ENCODE measurements around the gene TMEM45B. TPM values are rescaled to one million over a fixed set of nuclear protein-coding genes. Genes with fewer than 3 reads are reported as not detected.

Gene TMEM45B
- total and polyA plus RNA-seq, 2 of the 13 experiments (the other 11 are each of a cell fraction or from before 2014, with no cell fraction given), result 29.1 to 181 TPM

DNA sequence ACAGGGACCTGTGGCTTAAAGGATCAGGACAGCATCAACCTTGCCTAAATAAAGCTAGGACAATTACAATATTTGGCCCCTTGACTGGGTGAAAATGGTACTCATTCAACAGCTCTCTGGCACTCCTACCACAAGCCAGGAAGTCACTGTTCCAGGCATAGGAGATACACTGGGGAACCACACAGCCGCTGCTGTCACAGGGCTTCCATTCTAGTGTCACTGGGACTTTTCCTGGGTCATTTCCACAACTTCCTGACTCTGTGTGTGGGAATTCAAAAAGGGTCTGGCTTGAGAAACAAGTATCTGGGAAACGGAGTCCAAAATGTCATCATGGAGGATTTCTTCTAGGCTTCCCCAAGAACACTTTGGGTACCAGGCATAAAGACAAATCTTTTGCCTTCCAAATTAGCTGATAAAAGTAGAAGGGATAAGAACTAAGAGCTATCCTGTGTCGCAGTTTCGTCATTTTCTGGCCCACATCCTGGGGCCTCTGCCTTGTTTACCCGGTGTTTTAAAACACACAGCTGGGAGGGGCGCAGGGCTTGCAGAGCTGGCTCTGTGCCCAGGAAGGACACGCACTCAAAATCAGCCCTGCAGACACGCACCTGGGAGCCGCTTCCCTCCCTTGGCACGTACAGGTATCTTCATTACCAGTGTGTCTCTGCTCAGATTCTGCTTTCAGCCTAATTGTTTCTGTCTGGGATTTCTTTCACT, 38.0 kb downstream of the TMEM45B start (continued):
- TF ChIP-seq PTBP1 (IDR thresholded peaks at IDR 0.05; ENCODE audit: low read depth, low read length, poor library complexity, severe bottlenecking), result no peak
- TF ChIP-seq SRSF9 (IDR thresholded peaks at IDR 0.05; ENCODE audit: borderline replicate concordance, insufficient read depth, low read depth, low read length, poor library complexity, severe bottlenecking), result no peak
- TF ChIP-seq RFX5 (IDR thresholded peaks at IDR 0.05; ENCODE audit: low read depth, low read length), result no peak
- no peak for TF ChIP-seq ZNF17 (CRISPR knock-in tag; IDR thresholded peaks at IDR 0.05)
- no peak for TF ChIP-seq ZSCAN31 (CRISPR knock-in tag; IDR thresholded peaks at IDR 0.05; ENCODE audit: low read depth)
- peak; percentile 64 for TF ChIP-seq POGZ (CRISPR knock-in tag; IDR thresholded peaks at IDR 0.05)
- no peak for TF ChIP-seq ZNF550 (CRISPR knock-in tag; IDR thresholded peaks at IDR 0.05; ENCODE audit: borderline replicate concordance)
- TF ChIP-seq, protein P1, sequence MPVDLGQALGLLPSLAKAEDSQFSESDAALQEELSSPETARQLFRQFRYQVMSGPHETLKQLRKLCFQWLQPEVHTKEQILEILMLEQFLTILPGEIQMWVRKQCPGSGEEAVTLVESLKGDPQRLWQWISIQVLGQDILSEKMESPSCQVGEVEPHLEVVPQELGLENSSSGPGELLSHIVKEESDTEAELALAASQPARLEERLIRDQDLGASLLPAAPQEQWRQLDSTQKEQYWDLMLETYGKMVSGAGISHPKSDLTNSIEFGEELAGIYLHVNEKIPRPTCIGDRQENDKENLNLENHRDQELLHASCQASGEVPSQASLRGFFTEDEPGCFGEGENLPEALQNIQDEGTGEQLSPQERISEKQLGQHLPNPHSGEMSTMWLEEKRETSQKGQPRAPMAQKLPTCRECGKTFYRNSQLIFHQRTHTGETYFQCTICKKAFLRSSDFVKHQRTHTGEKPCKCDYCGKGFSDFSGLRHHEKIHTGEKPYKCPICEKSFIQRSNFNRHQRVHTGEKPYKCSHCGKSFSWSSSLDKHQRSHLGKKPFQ (CRISPR knock-in tag; IDR thresholded peaks at IDR 0.05; ENCODE audit: insufficient replicate concordance), result no peak
- TF ChIP-seq, protein P2, sequence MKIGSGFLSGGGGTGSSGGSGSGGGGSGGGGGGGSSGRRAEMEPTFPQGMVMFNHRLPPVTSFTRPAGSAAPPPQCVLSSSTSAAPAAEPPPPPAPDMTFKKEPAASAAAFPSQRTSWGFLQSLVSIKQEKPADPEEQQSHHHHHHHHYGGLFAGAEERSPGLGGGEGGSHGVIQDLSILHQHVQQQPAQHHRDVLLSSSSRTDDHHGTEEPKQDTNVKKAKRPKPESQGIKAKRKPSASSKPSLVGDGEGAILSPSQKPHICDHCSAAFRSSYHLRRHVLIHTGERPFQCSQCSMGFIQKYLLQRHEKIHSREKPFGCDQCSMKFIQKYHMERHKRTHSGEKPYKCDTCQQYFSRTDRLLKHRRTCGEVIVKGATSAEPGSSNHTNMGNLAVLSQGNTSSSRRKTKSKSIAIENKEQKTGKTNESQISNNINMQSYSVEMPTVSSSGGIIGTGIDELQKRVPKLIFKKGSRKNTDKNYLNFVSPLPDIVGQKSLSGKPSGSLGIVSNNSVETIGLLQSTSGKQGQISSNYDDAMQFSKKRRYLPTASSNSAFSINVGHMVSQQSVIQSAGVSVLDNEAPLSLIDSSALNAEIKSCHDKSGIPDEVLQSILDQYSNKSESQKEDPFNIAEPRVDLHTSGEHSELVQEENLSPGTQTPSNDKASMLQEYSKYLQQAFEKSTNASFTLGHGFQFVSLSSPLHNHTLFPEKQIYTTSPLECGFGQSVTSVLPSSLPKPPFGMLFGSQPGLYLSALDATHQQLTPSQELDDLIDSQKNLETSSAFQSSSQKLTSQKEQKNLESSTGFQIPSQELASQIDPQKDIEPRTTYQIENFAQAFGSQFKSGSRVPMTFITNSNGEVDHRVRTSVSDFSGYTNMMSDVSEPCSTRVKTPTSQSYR (CRISPR knock-in tag; IDR thresholded peaks at IDR 0.05; ENCODE audit: borderline replicate concordance), result no peak
- TF ChIP-seq, protein P3, sequence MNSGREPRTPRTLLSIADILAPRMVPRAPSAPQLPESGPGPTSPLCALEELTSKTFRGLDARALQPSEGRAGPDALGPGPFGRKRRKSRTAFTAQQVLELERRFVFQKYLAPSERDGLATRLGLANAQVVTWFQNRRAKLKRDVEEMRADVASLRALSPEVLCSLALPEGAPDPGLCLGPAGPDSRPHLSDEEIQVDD (CRISPR knock-in tag; IDR thresholded peaks at IDR 0.05; ENCODE audit: borderline replicate concordance), result no peak
- TF ChIP-seq DR1 (CRISPR knock-in tag; IDR thresholded peaks at IDR 0.05), result no peak
- no peak for TF ChIP-seq SMC3 (IDR thresholded peaks at IDR 0.05; ENCODE audit: low read length)
- no peak for TF ChIP-seq BRD4 (CRISPR knock-in tag; IDR thresholded peaks at IDR 0.05)
- TF ChIP-seq RBFOX2 (IDR thresholded peaks at IDR 0.05; ENCODE audit: low read depth, low read length), result no peak
- TF ChIP-seq NFKB2 (CRISPR knock-in tag; IDR thresholded peaks at IDR 0.05; ENCODE audit: borderline replicate concordance), result no peak; the same call in 1 of the 2 replicates
- TF ChIP-seq ZNF337 (CRISPR knock-in tag; IDR thresholded peaks at IDR 0.05; ENCODE audit: borderline replicate concordance, low read depth), result no peak
- TF ChIP-seq KDM5B (CRISPR knock-in tag; IDR thresholded peaks at IDR 0.05; ENCODE audit: borderline replicate concordance), result no peak; the same call in 1 of the 2 replicates
- TF ChIP-seq ZNF558 (CRISPR knock-in tag; IDR thresholded peaks at IDR 0.05; ENCODE audit: borderline replicate concordance), result no peak
- no peak for TF ChIP-seq ZFY (CRISPR knock-in tag; IDR thresholded peaks at IDR 0.05)
- no peak for TF ChIP-seq BHLHE40 (IDR thresholded peaks at IDR 0.05; ENCODE audit: low read length)
- TF ChIP-seq, protein P4, sequence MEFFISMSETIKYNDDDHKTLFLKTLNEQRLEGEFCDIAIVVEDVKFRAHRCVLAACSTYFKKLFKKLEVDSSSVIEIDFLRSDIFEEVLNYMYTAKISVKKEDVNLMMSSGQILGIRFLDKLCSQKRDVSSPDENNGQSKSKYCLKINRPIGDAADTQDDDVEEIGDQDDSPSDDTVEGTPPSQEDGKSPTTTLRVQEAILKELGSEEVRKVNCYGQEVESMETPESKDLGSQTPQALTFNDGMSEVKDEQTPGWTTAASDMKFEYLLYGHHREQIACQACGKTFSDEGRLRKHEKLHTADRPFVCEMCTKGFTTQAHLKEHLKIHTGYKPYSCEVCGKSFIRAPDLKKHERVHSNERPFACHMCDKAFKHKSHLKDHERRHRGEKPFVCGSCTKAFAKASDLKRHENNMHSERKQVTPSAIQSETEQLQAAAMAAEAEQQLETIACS (CRISPR knock-in tag; IDR thresholded peaks at IDR 0.05), result no peak
- TF ChIP-seq ETV5 (CRISPR knock-in tag; IDR thresholded peaks at IDR 0.05; ENCODE audit: borderline replicate concordance), result peak; percentile 95
- TF ChIP-seq SOX6 (IDR thresholded peaks at IDR 0.05), result no peak
- peak; percentile 85 for TF ChIP-seq SOX6 (CRISPR knock-in tag; IDR thresholded peaks at IDR 0.05)
- TF ChIP-seq ZNF775 (CRISPR knock-in tag; IDR thresholded peaks at IDR 0.05; ENCODE audit: borderline replicate concordance), result no peak
